ENCODE measurements around the gene TMEM233.
A peak's percentile ranks its signal among the peaks of the same experiment; 100 is the strongest.
"Not testable (repeated sequence)": the region's sequence is repeated elsewhere in the genome, so short reads cannot be mapped to it uniquely, and the experiment has no call there.

TMEM233 gene

DNA sequence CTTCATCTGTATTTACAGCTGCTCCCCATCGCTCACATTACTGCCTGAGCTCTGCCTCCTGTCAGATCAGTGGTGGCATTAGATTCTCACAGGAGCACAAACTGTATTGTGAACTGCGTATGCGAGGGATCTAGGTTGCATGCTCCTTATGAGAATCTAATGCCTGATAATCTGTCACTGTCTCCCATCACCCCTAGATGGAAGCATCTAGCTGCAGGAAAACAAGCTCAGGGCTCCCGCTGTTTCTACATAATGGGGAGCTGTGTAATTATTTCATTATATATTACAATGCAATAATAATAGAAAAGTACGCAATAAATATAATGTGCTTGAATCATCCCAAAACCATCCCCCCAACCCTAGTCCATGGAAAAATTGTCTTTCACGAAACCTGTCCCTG lies 64.6 kb downstream of the TMEM233 start:
- not testable (repeated sequence) for DNase-seq (ENCODE audit: low read depth)

- DNase-seq (ENCODE audit: low read depth), result no peak
Measured at GRCh38 chr12:119659289-119659897, 65.8 kb downstream of the TMEM233 start.

GRCh38 chr12:119660076-119660475 lies 66.5 kb downstream of the TMEM233 start:
- no peak for DNase-seq (ENCODE audit: low read depth)

DNA sequence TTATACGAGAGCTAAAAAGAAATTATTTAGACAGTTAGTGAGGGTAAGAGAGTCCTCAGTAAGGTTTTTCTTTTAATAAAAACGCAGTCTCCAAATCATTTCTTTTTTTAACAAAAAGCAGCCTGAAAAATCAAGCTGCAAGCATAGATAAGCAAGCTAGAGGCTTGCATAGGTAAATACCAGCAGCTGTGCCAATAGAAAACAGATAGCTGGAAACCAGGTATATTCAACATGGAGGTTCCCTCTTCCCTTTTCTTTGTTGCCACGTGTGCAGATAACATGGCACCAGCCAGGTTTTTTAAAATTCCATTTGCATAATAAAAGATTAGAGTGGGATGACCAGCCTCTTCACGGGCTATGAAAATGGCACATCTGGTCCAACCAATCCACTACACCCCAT lies 68.3 kb downstream of the TMEM233 start:
- no peak for DNase-seq (ENCODE audit: low read depth)

DNA sequence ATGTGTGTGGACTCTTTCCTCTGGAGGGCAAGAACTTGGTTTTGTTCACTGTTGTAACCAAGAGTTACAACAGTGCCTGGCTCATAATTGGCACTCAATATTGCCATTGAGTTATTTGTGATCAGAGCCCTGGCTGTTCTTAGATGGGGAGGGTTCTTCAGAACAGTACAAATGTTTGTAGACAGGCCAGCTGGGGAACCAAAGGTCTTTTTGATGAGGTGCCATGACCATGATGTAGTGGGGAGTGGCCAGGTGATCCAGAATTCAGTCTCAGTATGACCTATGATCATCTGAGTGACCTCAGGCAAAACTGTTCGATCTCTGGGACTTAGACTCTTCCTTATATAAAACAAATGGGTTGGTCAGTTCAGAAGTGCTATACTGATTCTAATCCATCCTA lies 71.1 kb downstream of the TMEM233 start:
- no peak for DNase-seq (ENCODE audit: low read depth)

- no peak for DNase-seq (ENCODE audit: low read depth)
Measured at GRCh38 chr12:119665164-119665929, 71.8 kb downstream of the TMEM233 start.

DNA sequence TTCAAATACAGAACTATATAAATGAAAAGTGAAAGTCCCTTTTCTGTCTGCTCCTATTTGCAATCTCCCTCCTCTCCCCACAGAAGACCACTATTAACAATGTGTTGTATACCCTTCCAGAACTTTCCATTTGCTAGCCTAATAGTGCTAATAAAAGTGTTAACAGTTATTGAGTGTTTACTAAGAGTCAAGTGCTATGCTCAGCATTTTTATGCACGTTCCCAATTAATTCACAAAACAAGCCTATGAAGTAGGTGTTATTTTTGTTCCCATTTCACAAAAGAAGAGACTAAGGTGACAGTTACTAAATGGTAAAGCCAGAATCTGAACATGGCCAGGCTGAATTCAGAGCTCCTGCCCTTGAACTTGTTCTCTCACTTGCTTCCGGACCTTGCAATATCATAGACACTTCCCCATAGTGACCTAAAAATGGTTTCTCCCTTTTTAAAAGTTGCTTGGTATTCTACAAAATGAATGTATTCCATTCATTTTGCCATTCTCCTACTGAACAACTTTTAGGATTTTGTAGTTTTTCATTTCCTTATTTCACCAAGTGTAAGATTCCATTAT lies 72.7 kb downstream of the TMEM233 start:
- DNase-seq (ENCODE audit: low read depth), result no peak

DNA sequence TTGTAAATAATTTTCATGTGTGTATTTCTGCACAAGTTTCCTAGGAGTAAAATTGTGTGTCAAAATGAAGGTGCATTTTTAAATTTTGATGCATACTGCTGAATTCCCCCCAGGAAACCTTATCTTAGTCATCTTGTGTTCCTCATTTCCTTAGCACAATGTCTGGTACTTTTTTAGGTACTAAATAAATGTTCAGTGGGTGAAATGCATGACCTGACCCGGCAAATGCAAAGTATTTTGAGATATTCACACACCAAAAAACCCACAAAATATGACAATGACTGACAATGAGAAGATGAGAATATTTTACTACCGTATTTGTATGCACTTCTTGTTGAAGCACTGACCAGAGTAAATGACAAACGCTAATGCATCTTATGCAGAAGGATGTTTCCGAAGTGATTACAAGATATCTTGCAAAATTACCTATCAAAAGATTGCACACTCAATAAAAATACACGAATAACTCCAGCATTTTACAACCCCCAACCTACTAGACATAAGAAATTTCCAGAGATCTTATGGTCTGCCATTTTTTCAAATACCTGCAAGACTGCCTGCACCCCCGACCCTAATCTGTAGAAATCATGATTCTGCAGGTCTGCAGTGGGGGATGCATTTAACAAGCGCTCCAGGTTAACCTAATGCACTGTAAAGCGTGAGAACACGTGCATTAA lies 73.5 kb downstream of the TMEM233 start:
- no peak for DNase-seq (ENCODE audit: low read depth)

GRCh38 chr12:119667577-119668323 lies 74.2 kb downstream of the TMEM233 start, which contains the start of gene PRKAB1:
Gene PRKAB1, plus strand, starts transcription at chr12:119668133. Its CDS starts 112 bp downstream, at chr12:119668245.
- DNase-seq (ENCODE audit: low read depth), result peak; percentile 97

GRCh38 chr12:119668324-119668841 lies 74.8 kb downstream of the TMEM233 start:
- no peak for DNase-seq (ENCODE audit: low read depth)

DNA sequence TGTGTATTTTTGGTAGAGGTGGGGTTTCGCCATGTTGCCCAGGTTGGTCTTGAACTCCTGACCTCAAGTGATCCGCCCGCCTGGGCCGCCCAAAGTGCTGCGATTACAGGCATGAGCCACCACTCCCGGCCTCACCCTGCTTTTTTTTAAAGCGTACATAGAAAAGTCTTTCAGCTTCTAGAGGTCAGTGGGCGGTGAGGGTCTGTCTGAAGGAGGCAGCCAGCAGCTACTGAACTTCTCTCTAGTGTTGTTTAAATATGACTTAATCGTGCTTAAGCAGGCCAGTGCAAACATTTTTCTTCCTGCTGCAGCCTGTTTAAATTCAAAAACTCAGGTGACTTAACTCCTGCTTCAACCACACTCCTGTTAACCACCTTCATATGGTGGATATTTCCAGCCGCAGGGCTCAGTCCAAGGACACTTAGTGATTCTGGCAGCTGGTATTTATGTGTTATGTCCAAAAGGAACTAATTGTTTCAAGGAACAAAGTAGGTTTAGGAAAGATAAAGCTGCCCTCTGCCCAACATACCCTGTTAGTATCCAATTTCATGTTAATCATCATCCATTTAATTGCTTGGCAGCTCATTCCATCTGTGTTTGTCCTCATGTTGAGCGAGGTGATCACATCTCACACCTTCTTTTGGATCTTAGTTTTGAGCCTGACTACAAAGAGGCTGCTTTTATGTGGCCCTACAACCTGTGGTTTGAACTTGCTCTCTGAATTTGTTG lies 76.3 kb downstream of the TMEM233 start:
- DNase-seq (ENCODE audit: low read depth), result peak; percentile 26

DNA sequence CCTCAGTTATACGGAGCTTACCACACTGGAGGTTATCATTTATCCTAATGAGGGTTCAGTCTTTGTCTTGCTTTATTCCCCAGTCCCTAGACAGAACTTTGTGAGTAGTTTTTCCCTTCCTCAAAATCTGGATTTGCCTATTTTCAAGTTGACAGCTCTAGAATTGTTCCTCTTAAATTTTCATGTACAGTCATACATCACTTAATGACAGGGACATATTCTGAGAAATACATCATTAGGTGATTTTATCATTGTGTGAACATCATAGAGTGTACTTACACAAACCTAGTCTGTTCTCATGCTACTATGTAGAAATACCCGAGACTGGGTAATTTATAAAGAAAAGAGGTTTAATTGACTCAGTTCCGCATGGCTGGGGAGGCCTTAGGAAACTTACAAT lies 77.5 kb downstream of the TMEM233 start:
- no peak for DNase-seq (ENCODE audit: low read depth)

GRCh38 chr12:119672194-119672593 lies 78.6 kb downstream of the TMEM233 start:
- no peak for DNase-seq (ENCODE audit: low read depth)

- DNase-seq (ENCODE audit: low read depth), result no peak
Measured at GRCh38 chr12:119673634-119674033, 80.1 kb downstream of the TMEM233 start.

GRCh38 chr12:119674560-119674959 lies 81.0 kb downstream of the TMEM233 start:
- no peak for DNase-seq (ENCODE audit: low read depth)

- DNase-seq (ENCODE audit: low read depth), result no peak
Measured at GRCh38 chr12:119676022-119676421, 82.4 kb downstream of the TMEM233 start.

DNA sequence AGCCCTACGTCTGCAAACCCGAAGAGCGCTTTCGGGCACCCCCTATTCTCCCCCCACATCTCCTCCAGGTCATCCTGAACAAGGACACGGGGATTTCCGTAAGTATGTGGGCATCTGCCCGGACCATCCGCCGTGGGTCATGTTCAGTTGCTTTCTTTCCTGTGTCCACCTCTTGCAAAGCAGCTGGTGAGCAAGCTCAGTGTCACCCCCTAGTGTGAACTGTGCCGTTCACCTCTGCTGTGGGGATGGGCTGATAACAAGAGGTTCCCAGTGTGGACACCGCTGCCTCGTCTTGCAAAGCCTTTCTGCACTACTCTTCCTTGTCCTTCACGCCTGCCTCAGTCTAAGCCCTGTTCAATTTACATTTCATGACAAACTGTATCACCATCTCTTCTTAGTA lies 83.0 kb downstream of the TMEM233 start:
- no peak for DNase-seq (ENCODE audit: low read depth)

DNA sequence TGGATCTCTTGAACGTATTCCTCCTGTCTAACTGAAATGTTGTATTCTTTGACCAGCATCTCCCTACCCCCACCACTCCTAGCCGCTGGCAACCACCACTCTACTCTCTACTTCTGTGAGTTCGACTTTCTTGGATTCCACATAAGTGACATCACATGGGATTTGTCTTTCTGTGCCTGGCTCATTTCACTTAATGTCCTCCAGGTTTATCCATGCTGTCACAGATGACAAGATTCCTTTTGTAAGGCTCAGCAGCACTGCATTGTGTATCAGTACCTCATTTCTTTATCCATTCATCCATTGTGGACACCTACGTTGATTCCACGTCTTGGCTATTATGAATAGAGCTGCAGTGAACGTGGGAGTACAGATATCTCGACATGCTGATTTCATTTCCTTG lies 84.9 kb downstream of the TMEM233 start:
- DNase-seq (ENCODE audit: low read depth), result no peak

GRCh38 chr12:119679081-119679480 lies 85.5 kb downstream of the TMEM233 start:
- DNase-seq (ENCODE audit: low read depth), result no peak

- no peak for DNase-seq (ENCODE audit: low read depth)
Measured at GRCh38 chr12:119679490-119679889, 85.9 kb downstream of the TMEM233 start.

- DNase-seq (ENCODE audit: low read depth), result no peak
Measured at GRCh38 chr12:119681111-119681510, 87.5 kb downstream of the TMEM233 start.
